Activated CD8-positive, alpha-beta memory T cell treated with anti-CD3 and anti-CD28 coated beads, Interleukin-2, amount 10 ng/mL, durations not matched to agents 7 days and 5 days (primary cell): ENCODE results near the gene UTP15. TPM values are rescaled to one million over a fixed set of nuclear protein-coding genes. Genes with fewer than 3 reads are reported as not detected.

Source experiments
- ATAC-seq: fragments of 150-1000 bp; cut with Tn5 transposase; one replicate; pipeline ENCODE4 v1.10.0; 2021; ENCODE audit warnings: moderate library complexity
- CTCF ChIA-PET: fragments of 350-600 bp; sonication (Branson Sonifier 250); formaldehyde crosslinking; loops from one replicate; lab custom pipeline; 2021; ENCODE audit warnings: antibody characterized with exemption; lab: Charles Lee
- DNase-seq: peaks from one replicate; pipeline ENCODE4 v3.0.0-alpha.2; 2020
- H3K27ac Mint-ChIP-seq: one replicate; pipeline ENCODE4 v1.8.0; 2021; ENCODE audit warnings: mild to moderate bottlenecking, mixed read lengths
- H3K27me3 Mint-ChIP-seq: one replicate; pipeline ENCODE4 v1.8.0; 2021; ENCODE audit warnings: mixed read lengths
- H3K36me3 Mint-ChIP-seq: one replicate; pipeline ENCODE4 v1.8.0; 2021; ENCODE audit warnings: mild to moderate bottlenecking, mixed read lengths
- H3K4me1 Mint-ChIP-seq: one replicate; pipeline ENCODE4 v1.8.0; 2021; ENCODE audit warnings: mixed read lengths
- H3K4me3 Mint-ChIP-seq: one replicate; pipeline ENCODE4 v1.8.0; 2021; ENCODE audit warnings: mild to moderate bottlenecking, moderate library complexity, mixed read lengths
- H3K9me3 Mint-ChIP-seq: one replicate; pipeline ENCODE4 v1.8.0; 2022; ENCODE audit warnings: low read depth, mixed read lengths
- total RNA-seq, 2 experiments: library from RNA; stranded (reverse); gene quantifications; one replicate each; pipeline ENCODE4 v1.2.3, GENCODE V29; 2021

The UTP15 gene
- total RNA-seq, 2 experiments from 2014 or later: 22.3 to 25.9 TPM

- ATAC-seq: no peak
- H3K4me1 Mint-ChIP-seq: peaks cover 3% of the 10 kb centered on the region
- no peaks in the 10 kb centered on the region for H3K9me3 Mint-ChIP-seq
- H3K27ac Mint-ChIP-seq: no peak overlapping the region
- H3K4me3 Mint-ChIP-seq: no peak overlapping the region
- no peak for DNase-seq
- H3K36me3 Mint-ChIP-seq: no peaks in the 10 kb centered on the region
- peaks cover 26% of the 10 kb centered on the region for H3K27me3 Mint-ChIP-seq
- CTCF ChIA-PET: interaction anchor here (0.9 kb wide), 1 partner anchor 156 kb away, joined by 3 read pairs; no protein-coding TSS in a partner anchor
These were observed 52.2 kb downstream of the UTP15 start for GRCh38 chr5:73617510-73618279.

GRCh38 chr5:73619606-73620333 lies 54.2 kb downstream of the UTP15 start:
- CTCF ChIA-PET: no interaction called here
- peaks cover 3% of the 10 kb centered on the region for H3K4me1 Mint-ChIP-seq
- no peaks in the 10 kb centered on the region for H3K36me3 Mint-ChIP-seq
- no peak overlapping the region for H3K4me3 Mint-ChIP-seq
- no peak overlapping the region for H3K27ac Mint-ChIP-seq
- DNase-seq (no peak), ATAC-seq (no peak)
- H3K27me3 Mint-ChIP-seq: peaks cover 34% of the 10 kb centered on the region
- no peaks in the 10 kb centered on the region for H3K9me3 Mint-ChIP-seq

- DNase-seq (no peak), ATAC-seq (no peak)
- CTCF ChIA-PET: no interaction called here
- H3K27ac Mint-ChIP-seq: no peak overlapping the region
- H3K36me3 Mint-ChIP-seq: no peaks in the 10 kb centered on the region
- peaks cover 38% of the 10 kb centered on the region for H3K27me3 Mint-ChIP-seq
- peaks cover 4% of the 10 kb centered on the region for H3K4me1 Mint-ChIP-seq
- H3K9me3 Mint-ChIP-seq: no peaks in the 10 kb centered on the region
- H3K4me3 Mint-ChIP-seq: no peak overlapping the region
These were observed 54.8 kb downstream of the UTP15 start for GRCh38 chr5:73620334-73620687.

- H3K27ac Mint-ChIP-seq: no peak overlapping the region
- H3K4me3 Mint-ChIP-seq: no peak overlapping the region
- H3K36me3 Mint-ChIP-seq: no peaks in the 10 kb centered on the region
- no peak for DNase-seq
- CTCF ChIA-PET: no interaction called here
- peaks cover 4% of the 10 kb centered on the region for H3K4me1 Mint-ChIP-seq
- H3K9me3 Mint-ChIP-seq: no peaks in the 10 kb centered on the region
- H3K27me3 Mint-ChIP-seq: peaks cover 57% of the 10 kb centered on the region
- ATAC-seq: no peak
These were observed 57.5 kb downstream of the UTP15 start for GRCh38 chr5:73623060-73623459.

- H3K36me3 Mint-ChIP-seq: no peaks in the 10 kb centered on the region
- DNase-seq (no peak), ATAC-seq (no peak)
- no peak overlapping the region for H3K4me3 Mint-ChIP-seq
- H3K27me3 Mint-ChIP-seq: peaks cover 65% of the 10 kb centered on the region
- H3K27ac Mint-ChIP-seq: no peak overlapping the region
- no peaks in the 10 kb centered on the region for H3K9me3 Mint-ChIP-seq
- peaks cover 4% of the 10 kb centered on the region for H3K4me1 Mint-ChIP-seq
- CTCF ChIA-PET: no interaction called here
These were observed 58.4 kb downstream of the UTP15 start for GRCh38 chr5:73623901-73624404.

GRCh38 chr5:73624888-73625287 lies 59.3 kb downstream of the UTP15 start:
- Mint-ChIP-seq H3K27me3 (peaks cover 64% of the 10 kb centered on the region), H3K9me3 (no peaks in the 10 kb centered on the region), H3K27ac (no peak overlapping the region), H3K36me3 (no peaks in the 10 kb centered on the region), H3K4me1 (peaks cover 4% of the 10 kb centered on the region), H3K4me3 (no peak overlapping the region)
- CTCF ChIA-PET: interaction anchor here (1.0 kb wide), 1 partner anchor 83 kb away, joined by 3 read pairs; no protein-coding TSS in a partner anchor
- no peak for DNase-seq
- no peak for ATAC-seq

GRCh38 chr5:73625372-73625943 lies 59.9 kb downstream of the UTP15 start:
- Mint-ChIP-seq H3K27me3 (peaks cover 63% of the 10 kb centered on the region), H3K4me1 (peaks cover 4% of the 10 kb centered on the region), H3K27ac (no peak overlapping the region)

GRCh38 chr5:73625944-73626811 lies 60.6 kb downstream of the UTP15 start, which contains the start of gene ARHGEF28:
TSS of gene ARHGEF28 (plus strand) at chr5:73626196. CDS start at chr5:73684852, 58,656 bp downstream.
- CTCF ChIA-PET: no interaction called here
- no peak for DNase-seq
- ATAC-seq: peak; percentile 83
- Mint-ChIP-seq H3K9me3 (no peaks in the 10 kb centered on the region), H3K27me3 (peaks cover 62% of the 10 kb centered on the region), H3K4me3 (peak within 1 kb of the TSS; percentile 52), H3K27ac (no peak within 1 kb of the TSS), H3K36me3 (no peaks in the 10 kb centered on the region), H3K4me1 (peaks cover 4% of the 10 kb centered on the region)

More at GRCh38 chr5:73625372-73625943, 59.9 kb downstream of the UTP15 start:
- Mint-ChIP-seq H3K36me3 (no peaks in the 10 kb centered on the region), H3K4me3 (peak overlapping the region; percentile 52), H3K9me3 (no peaks in the 10 kb centered on the region)
- ATAC-seq (no peak), DNase-seq (no peak)
- CTCF ChIA-PET: interaction anchor here (1.0 kb wide), 1 partner anchor 84 kb away, joined by 3 read pairs; no protein-coding TSS in a partner anchor

- Mint-ChIP-seq H3K9me3 (no peaks in the 10 kb centered on the region), H3K27me3 (peaks cover 67% of the 10 kb centered on the region), H3K36me3 (no peaks in the 10 kb centered on the region), H3K27ac (no peak overlapping the region), H3K4me1 (peaks cover 4% of the 10 kb centered on the region), H3K4me3 (no peak overlapping the region)
- ATAC-seq: no peak
- CTCF ChIA-PET: no interaction called here
- no peak for DNase-seq
These were observed 61.3 kb downstream of the UTP15 start for GRCh38 chr5:73626814-73627313.

- H3K4me1 Mint-ChIP-seq: peaks cover 4% of the 10 kb centered on the region
- DNase-seq: no peak
- peaks cover 51% of the 10 kb centered on the region for H3K27me3 Mint-ChIP-seq
- H3K36me3 Mint-ChIP-seq: no peaks in the 10 kb centered on the region
- CTCF ChIA-PET: interaction anchor here (0.6 kb wide), 1 partner anchor 87 kb away, joined by 3 read pairs; no protein-coding TSS in a partner anchor
- ATAC-seq: no peak
- no peak overlapping the region for H3K27ac Mint-ChIP-seq
- no peak overlapping the region for H3K4me3 Mint-ChIP-seq
- H3K9me3 Mint-ChIP-seq: no peaks in the 10 kb centered on the region
These were observed 63.9 kb downstream of the UTP15 start for GRCh38 chr5:73629456-73629855.

GRCh38 chr5:73630765-73631164 lies 65.2 kb downstream of the UTP15 start:
- CTCF ChIA-PET: no interaction called here

GRCh38 chr5:73631500-73631899 lies 66.0 kb downstream of the UTP15 start:
- H3K9me3 Mint-ChIP-seq: no peaks in the 10 kb centered on the region
- no peak overlapping the region for H3K4me3 Mint-ChIP-seq

More at GRCh38 chr5:73630765-73631164, 65.2 kb downstream of the UTP15 start:
- ATAC-seq (no peak), DNase-seq (no peak)
- Mint-ChIP-seq H3K4me3 (no peak overlapping the region), H3K4me1 (peaks cover 2% of the 10 kb centered on the region), H3K27me3 (peaks cover 53% of the 10 kb centered on the region), H3K9me3 (no peaks in the 10 kb centered on the region), H3K27ac (no peak overlapping the region), H3K36me3 (no peaks in the 10 kb centered on the region)

More at GRCh38 chr5:73631500-73631899, 66.0 kb downstream of the UTP15 start:
- DNase-seq (no peak), ATAC-seq (no peak)
- no peak overlapping the region for H3K27ac Mint-ChIP-seq
- CTCF ChIA-PET: no interaction called here
- H3K36me3 Mint-ChIP-seq: no peaks in the 10 kb centered on the region
- peaks cover 53% of the 10 kb centered on the region for H3K27me3 Mint-ChIP-seq
- peaks cover 2% of the 10 kb centered on the region for H3K4me1 Mint-ChIP-seq
